ENCODE measurements around the gene UQCRC2.

GRCh38 chr16:21985524-21985923, 32.4 kb downstream of the UQCRC2 start:
- TF ChIP-seq CTCF (IDR thresholded peaks at IDR 0.05) = no peak
- no peak for TF ChIP-seq POLR2A (IDR thresholded peaks at IDR 0.05)

Measured in testis (tissue), 2 donors.